Measurements from ENCODE around the gene FBN1.

FBN1 gene

GRCh38 chr15:48650931-48651330 is 5.4 kb upstream of the FBN1 start:
- no peak for DNase-seq

GRCh38 chr15:48647962-48648361 is 2.5 kb upstream of the FBN1 start:
- DNase-seq: peak in 5 of 14 donors; percentile 6 to 12 (median 9)

GRCh38 chr15:48646331-48646730 is 822 bp upstream of the FBN1 start:
- DNase-seq: peak in 2 of 14 donors; percentile 36 to 39

GRCh38 chr15:48644827-48645557 is 517 bp downstream of the FBN1 start:
- peak in 12 of 14 donors; percentile 2 to 92 (median 76) for DNase-seq

GRCh38 chr15:48644467-48644826 is 1.1 kb downstream of the FBN1 start:
- DNase-seq: peak in 4 of 14 donors; percentile 51 to 62 (median 58)

GRCh38 chr15:48643776-48644466 is 1.6 kb downstream of the FBN1 start:
- DNase-seq: peak in 2 of 14 donors; percentile 11 to 37

- DNase-seq: no peak
Observed at GRCh38 chr15:48643206-48643605, 2.3 kb downstream of the FBN1 start.

GRCh38 chr15:48642795-48643194 is 2.7 kb downstream of the FBN1 start:
- no peak for DNase-seq

GRCh38 chr15:48641416-48641815 is 4.1 kb downstream of the FBN1 start:
- peak in 3 of 14 donors; percentile 4 to 22 (median 10) for DNase-seq

- no peak for DNase-seq
Observed at GRCh38 chr15:48638963-48639362, 6.5 kb downstream of the FBN1 start.

GRCh38 chr15:48637639-48638038 is 7.9 kb downstream of the FBN1 start:
- DNase-seq: no peak

- DNase-seq: peak in 4 of 14 donors; percentile 9 to 30 (median 10)
Observed at GRCh38 chr15:48636511-48636910, 9.0 kb downstream of the FBN1 start.

GRCh38 chr15:48634893-48635292 is 10.6 kb downstream of the FBN1 start:
- DNase-seq: no peak

- no peak for DNase-seq
Observed at GRCh38 chr15:48634096-48634495, 11.4 kb downstream of the FBN1 start.

- DNase-seq: no peak
Observed at GRCh38 chr15:48632651-48633050, 12.9 kb downstream of the FBN1 start.

GRCh38 chr15:48631176-48631770 is 14.2 kb downstream of the FBN1 start:
- peak in 1 of 14 donors; percentile 19 for DNase-seq

GRCh38 chr15:48630245-48630644 is 15.3 kb downstream of the FBN1 start:
- DNase-seq: no peak

GRCh38 chr15:48628832-48629231 is 16.7 kb downstream of the FBN1 start:
- DNase-seq: no peak

GRCh38 chr15:48627260-48627940 is 18.1 kb downstream of the FBN1 start:
- DNase-seq: peak in 2 of 14 donors; percentile 16 to 27

GRCh38 chr15:48625126-48625525 is 20.4 kb downstream of the FBN1 start:
- no peak for DNase-seq

GRCh38 chr15:48624700-48625099 is 20.8 kb downstream of the FBN1 start:
- no peak for DNase-seq

- DNase-seq: no peak
Observed at GRCh38 chr15:48623456-48623855, 22.1 kb downstream of the FBN1 start.

GRCh38 chr15:48622237-48622636 is 23.3 kb downstream of the FBN1 start:
- DNase-seq: no peak

Measured in C1 segment of cervical spinal cord (tissue), 14 donors.